T-helper 2 cell treated with Interferon-gamma antibody and Interleukin-4, amounts not matched to agents 5 μg/mL and 100 μg/mL, for 36 hours (primary cell): ENCODE data around the gene BEND6.

Experiments
- DNase-seq: peaks from one replicate; pipeline ENCODE4 v3.0.0; 2021; ENCODE audit warnings: low spot score
- H3K27ac Mint-ChIP-seq: one replicate; pipeline ENCODE4 v1.8.0; 2021; ENCODE audit warnings: mild to moderate bottlenecking, mixed read lengths
- H3K27me3 Mint-ChIP-seq: one replicate; pipeline ENCODE4 v1.8.0; 2021; ENCODE audit warnings: low read depth, mixed read lengths
- H3K36me3 Mint-ChIP-seq: one replicate; pipeline ENCODE4 v1.8.0; 2021; ENCODE audit warnings: low read depth, mixed read lengths
- H3K4me1 Mint-ChIP-seq: one replicate; pipeline ENCODE4 v1.8.0; 2021; ENCODE audit warnings: low read depth, mixed read lengths
- H3K4me3 Mint-ChIP-seq: one replicate; pipeline ENCODE4 v1.8.0; 2022; ENCODE audit warnings: mild to moderate bottlenecking, moderate library complexity, mixed read lengths
- H3K9me3 Mint-ChIP-seq: one replicate; pipeline ENCODE4 v1.8.0; 2021; ENCODE audit warnings: mixed read lengths

Gene BEND6

GRCh38 chr6:56930846-56931245 lies 24.1 kb upstream of the BEND6 start:
- peaks cover 3% of the 10 kb centered on the region for H3K4me1 Mint-ChIP-seq
- no peaks in the 10 kb centered on the region for H3K9me3 Mint-ChIP-seq
- no peak overlapping the region for H3K27ac Mint-ChIP-seq
- DNase-seq: no peak
- no peak overlapping the region for H3K4me3 Mint-ChIP-seq
- H3K27me3 Mint-ChIP-seq: peaks cover 29% of the 10 kb centered on the region
- no peaks in the 10 kb centered on the region for H3K36me3 Mint-ChIP-seq

- no peak overlapping the region for H3K27ac Mint-ChIP-seq
- peaks cover 32% of the 10 kb centered on the region for H3K27me3 Mint-ChIP-seq
- H3K9me3 Mint-ChIP-seq: no peaks in the 10 kb centered on the region
- no peak for DNase-seq
- H3K36me3 Mint-ChIP-seq: no peaks in the 10 kb centered on the region
- peaks cover 3% of the 10 kb centered on the region for H3K4me1 Mint-ChIP-seq
- no peak overlapping the region for H3K4me3 Mint-ChIP-seq
Observed at GRCh38 chr6:56932910-56933477, 21.9 kb upstream of the BEND6 start.

- Mint-ChIP-seq H3K36me3 (no peaks in the 10 kb centered on the region), H3K4me3 (no peak overlapping the region), H3K9me3 (no peaks in the 10 kb centered on the region), H3K27ac (no peak overlapping the region), H3K27me3 (peaks cover 28% of the 10 kb centered on the region), H3K4me1 (peaks cover 3% of the 10 kb centered on the region)
- DNase-seq: no peak
Observed at GRCh38 chr6:56933650-56934049, 21.3 kb upstream of the BEND6 start.

- H3K27me3 Mint-ChIP-seq: peaks cover 28% of the 10 kb centered on the region
- H3K9me3 Mint-ChIP-seq: no peaks in the 10 kb centered on the region
- H3K4me3 Mint-ChIP-seq: no peak overlapping the region
- no peaks in the 10 kb centered on the region for H3K36me3 Mint-ChIP-seq
- H3K4me1 Mint-ChIP-seq: peaks cover 3% of the 10 kb centered on the region
- no peak for DNase-seq
- no peak overlapping the region for H3K27ac Mint-ChIP-seq
Observed at GRCh38 chr6:56934876-56935275, 20.0 kb upstream of the BEND6 start.

GRCh38 chr6:56936466-56936865 lies 18.4 kb upstream of the BEND6 start:
- Mint-ChIP-seq H3K27ac (no peak overlapping the region), H3K9me3 (peaks cover 6% of the 10 kb centered on the region), H3K27me3 (peaks cover 24% of the 10 kb centered on the region), H3K4me1 (peaks cover 3% of the 10 kb centered on the region), H3K36me3 (no peaks in the 10 kb centered on the region), H3K4me3 (no peak overlapping the region)
- no peak for DNase-seq

- H3K27ac Mint-ChIP-seq: no peak overlapping the region
- no peak overlapping the region for H3K4me3 Mint-ChIP-seq
- no peaks in the 10 kb centered on the region for H3K36me3 Mint-ChIP-seq
- peaks cover 14% of the 10 kb centered on the region for H3K9me3 Mint-ChIP-seq
- DNase-seq: no peak
- peaks cover 20% of the 10 kb centered on the region for H3K27me3 Mint-ChIP-seq
- H3K4me1 Mint-ChIP-seq: no peaks in the 10 kb centered on the region
Observed at GRCh38 chr6:56938649-56939191, 16.2 kb upstream of the BEND6 start.

GRCh38 chr6:56940463-56940862 lies 14.4 kb upstream of the BEND6 start:
- Mint-ChIP-seq H3K36me3 (no peaks in the 10 kb centered on the region), H3K27me3 (peaks cover 23% of the 10 kb centered on the region), H3K4me3 (no peak overlapping the region), H3K9me3 (peaks cover 14% of the 10 kb centered on the region), H3K4me1 (no peaks in the 10 kb centered on the region), H3K27ac (no peak overlapping the region)
- DNase-seq: no peak

- Mint-ChIP-seq H3K27ac (no peak overlapping the region), H3K4me1 (no peaks in the 10 kb centered on the region), H3K4me3 (no peak overlapping the region), H3K36me3 (no peaks in the 10 kb centered on the region), H3K27me3 (peaks cover 23% of the 10 kb centered on the region), H3K9me3 (peaks cover 14% of the 10 kb centered on the region)
- no peak for DNase-seq
Observed at GRCh38 chr6:56940977-56941376, 13.9 kb upstream of the BEND6 start.

GRCh38 chr6:56944661-56945060 lies 10.2 kb upstream of the BEND6 start:
- Mint-ChIP-seq H3K27me3 (peaks cover 23% of the 10 kb centered on the region), H3K27ac (no peak overlapping the region), H3K9me3 (peaks cover 14% of the 10 kb centered on the region), H3K4me3 (no peak overlapping the region), H3K4me1 (no peaks in the 10 kb centered on the region), H3K36me3 (no peaks in the 10 kb centered on the region)
- DNase-seq: no peak

- Mint-ChIP-seq H3K27me3 (peaks cover 29% of the 10 kb centered on the region), H3K4me3 (no peak overlapping the region), H3K4me1 (no peaks in the 10 kb centered on the region), H3K9me3 (peaks cover 8% of the 10 kb centered on the region), H3K36me3 (no peaks in the 10 kb centered on the region), H3K27ac (no peak overlapping the region)
- no peak for DNase-seq
Observed at GRCh38 chr6:56946368-56946767, 8.5 kb upstream of the BEND6 start.

- Mint-ChIP-seq H3K9me3 (no peaks in the 10 kb centered on the region), H3K4me3 (no peak overlapping the region), H3K36me3 (no peaks in the 10 kb centered on the region), H3K27ac (no peak overlapping the region), H3K27me3 (peaks cover 41% of the 10 kb centered on the region), H3K4me1 (no peaks in the 10 kb centered on the region)
- DNase-seq: no peak
Observed at GRCh38 chr6:56947924-56948323, 7.0 kb upstream of the BEND6 start.

- no peak for DNase-seq
- Mint-ChIP-seq H3K27ac (no peak overlapping the region), H3K36me3 (no peaks in the 10 kb centered on the region), H3K4me3 (no peak overlapping the region), H3K4me1 (peaks cover 11% of the 10 kb centered on the region), H3K27me3 (peaks cover 54% of the 10 kb centered on the region), H3K9me3 (no peaks in the 10 kb centered on the region)
Observed at GRCh38 chr6:56949265-56949664, 5.6 kb upstream of the BEND6 start.

GRCh38 chr6:56949925-56950495 lies 4.9 kb upstream of the BEND6 start:
- H3K4me1 Mint-ChIP-seq: peaks cover 11% of the 10 kb centered on the region

GRCh38 chr6:56951049-56951831 lies 3.7 kb upstream of the BEND6 start:
- peaks cover 18% of the 10 kb centered on the region for H3K4me1 Mint-ChIP-seq
- H3K36me3 Mint-ChIP-seq: no peaks in the 10 kb centered on the region
- no peak overlapping the region for H3K27ac Mint-ChIP-seq
- H3K4me3 Mint-ChIP-seq: no peak overlapping the region
- peaks cover 54% of the 10 kb centered on the region for H3K27me3 Mint-ChIP-seq
- no peaks in the 10 kb centered on the region for H3K9me3 Mint-ChIP-seq
- DNase-seq: no peak

More at GRCh38 chr6:56949925-56950495, 4.9 kb upstream of the BEND6 start:
- Mint-ChIP-seq H3K4me3 (no peak overlapping the region), H3K27ac (no peak overlapping the region), H3K27me3 (peaks cover 56% of the 10 kb centered on the region), H3K36me3 (no peaks in the 10 kb centered on the region), H3K9me3 (no peaks in the 10 kb centered on the region)
- DNase-seq: no peak
